Measurements from ENCODE around the gene SPATA21. TPM values are rescaled to one million over a fixed set of nuclear protein-coding genes. Genes with fewer than 3 reads are reported as not detected.
A peak's percentile ranks its signal among the peaks of the same experiment; 100 is the strongest.

The SPATA21 gene
- total and polyA plus RNA-seq, 10 of the 15 experiments (the other 5 are each of a cell fraction or from before 2014, with no cell fraction given), result 0.05 to 1.1 (median 0.24) TPM; not detected in 1

- TF ChIP-seq, protein P1, sequence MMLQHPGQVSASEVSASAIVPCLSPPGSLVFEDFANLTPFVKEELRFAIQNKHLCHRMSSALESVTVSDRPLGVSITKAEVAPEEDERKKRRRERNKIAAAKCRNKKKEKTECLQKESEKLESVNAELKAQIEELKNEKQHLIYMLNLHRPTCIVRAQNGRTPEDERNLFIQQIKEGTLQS (IDR thresholded peaks at IDR 0.05; ENCODE audit: borderline replicate concordance, extremely low read depth, low read depth, low read length), result no peak
- TF ChIP-seq TBL1XR1 (IDR thresholded peaks at IDR 0.05; ENCODE audit: low read depth, low read length) (peak; percentile 86), FOXM1 (IDR thresholded peaks at IDR 0.05; ENCODE audit: low read depth, low read length) (peak; percentile 68), CBFB (IDR thresholded peaks at IDR 0.05; ENCODE audit: low read depth) (peak; percentile 62; the same call in 1 of the 2 replicates), STAT3 (IDR thresholded peaks at IDR 0.05; ENCODE audit: low read depth, low read length) (no peak), HDAC6 (IDR thresholded peaks at IDR 0.05; ENCODE audit: unreplicated experiment) (no peak), MXI1 (IDR thresholded peaks at IDR 0.05; ENCODE audit: low read depth, low read length) (peak; percentile 69), HSF1 (IDR thresholded peaks at IDR 0.05; ENCODE audit: low read depth, low read length) (no peak), BHLHE40 (IDR thresholded peaks at IDR 0.05; ENCODE audit: borderline replicate concordance in 1 of 2, low read depth in 2 of 2, low read length in 1 of 2) (peak; percentile 76 to 82), POU2F2 (IDR thresholded peaks at IDR 0.05; ENCODE audit: borderline replicate concordance, low read depth, low read length) (peak; percentile 4; the same call in 1 of the 3 replicates), MLLT1 (IDR thresholded peaks at IDR 0.05) (peak; percentile 61; the same call in 1 of the 2 replicates), GABPA (IDR thresholded peaks at IDR 0.05; ENCODE audit: low read depth) (no peak), ETV6 (conservative IDR thresholded peaks at IDR 0.05 in 1 of 2, IDR thresholded peaks at IDR 0.05 in 1 of 2; ENCODE audit: borderline replicate concordance in 1 of 2, low read depth in 1 of 2) (peak in 1 of 2 experiments; percentile 90; a peak in 2 of 4 replicates), LARP7 (IDR thresholded peaks at IDR 0.05) (0 out of 2 replicates have a peak, but pooled peaks have one; percentile 44), E2F4 (IDR thresholded peaks at IDR 0.05; ENCODE audit: low read depth, low read length) (0 out of 2 replicates have a peak, but pooled peaks have one; percentile 13), ZNF24 (IDR thresholded peaks at IDR 0.05) (no peak), RUNX3 (IDR thresholded peaks at IDR 0.05; ENCODE audit: low read length) (peak; percentile 90)
- TF ChIP-seq, protein P2, sequence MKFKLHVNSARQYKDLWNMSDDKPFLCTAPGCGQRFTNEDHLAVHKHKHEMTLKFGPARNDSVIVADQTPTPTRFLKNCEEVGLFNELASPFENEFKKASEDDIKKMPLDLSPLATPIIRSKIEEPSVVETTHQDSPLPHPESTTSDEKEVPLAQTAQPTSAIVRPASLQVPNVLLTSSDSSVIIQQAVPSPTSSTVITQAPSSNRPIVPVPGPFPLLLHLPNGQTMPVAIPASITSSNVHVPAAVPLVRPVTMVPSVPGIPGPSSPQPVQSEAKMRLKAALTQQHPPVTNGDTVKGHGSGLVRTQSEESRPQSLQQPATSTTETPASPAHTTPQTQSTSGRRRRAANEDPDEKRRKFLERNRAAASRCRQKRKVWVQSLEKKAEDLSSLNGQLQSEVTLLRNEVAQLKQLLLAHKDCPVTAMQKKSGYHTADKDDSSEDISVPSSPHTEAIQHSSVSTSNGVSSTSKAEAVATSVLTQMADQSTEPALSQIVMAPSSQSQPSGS (IDR thresholded peaks at IDR 0.05; ENCODE audit: low read length), result peak; percentile 51; the same call in 1 of the 2 replicates
- TF ChIP-seq, protein P3, sequence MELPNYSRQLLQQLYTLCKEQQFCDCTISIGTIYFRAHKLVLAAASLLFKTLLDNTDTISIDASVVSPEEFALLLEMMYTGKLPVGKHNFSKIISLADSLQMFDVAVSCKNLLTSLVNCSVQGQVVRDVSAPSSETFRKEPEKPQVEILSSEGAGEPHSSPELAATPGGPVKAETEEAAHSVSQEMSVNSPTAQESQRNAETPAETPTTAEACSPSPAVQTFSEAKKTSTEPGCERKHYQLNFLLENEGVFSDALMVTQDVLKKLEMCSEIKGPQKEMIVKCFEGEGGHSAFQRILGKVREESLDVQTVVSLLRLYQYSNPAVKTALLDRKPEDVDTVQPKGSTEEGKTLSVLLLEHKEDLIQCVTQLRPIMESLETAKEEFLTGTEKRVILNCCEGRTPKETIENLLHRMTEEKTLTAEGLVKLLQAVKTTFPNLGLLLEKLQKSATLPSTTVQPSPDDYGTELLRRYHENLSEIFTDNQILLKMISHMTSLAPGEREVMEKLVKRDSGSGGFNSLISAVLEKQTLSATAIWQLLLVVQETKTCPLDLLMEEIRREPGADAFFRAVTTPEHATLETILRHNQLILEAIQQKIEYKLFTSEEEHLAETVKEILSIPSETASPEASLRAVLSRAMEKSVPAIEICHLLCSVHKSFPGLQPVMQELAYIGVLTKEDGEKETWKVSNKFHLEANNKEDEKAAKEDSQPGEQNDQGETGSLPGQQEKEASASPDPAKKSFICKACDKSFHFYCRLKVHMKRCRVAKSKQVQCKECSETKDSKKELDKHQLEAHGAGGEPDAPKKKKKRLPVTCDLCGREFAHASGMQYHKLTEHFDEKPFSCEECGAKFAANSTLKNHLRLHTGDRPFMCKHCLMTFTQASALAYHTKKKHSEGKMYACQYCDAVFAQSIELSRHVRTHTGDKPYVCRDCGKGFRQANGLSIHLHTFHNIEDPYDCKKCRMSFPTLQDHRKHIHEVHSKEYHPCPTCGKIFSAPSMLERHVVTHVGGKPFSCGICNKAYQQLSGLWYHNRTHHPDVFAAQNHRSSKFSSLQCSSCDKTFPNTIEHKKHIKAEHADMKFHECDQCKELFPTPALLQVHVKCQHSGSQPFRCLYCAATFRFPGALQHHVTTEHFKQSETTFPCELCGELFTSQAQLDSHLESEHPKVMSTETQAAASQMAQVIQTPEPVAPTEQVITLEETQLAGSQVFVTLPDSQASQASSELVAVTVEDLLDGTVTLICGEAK (IDR thresholded peaks at IDR 0.05; ENCODE audit: borderline replicate concordance), result no peak
Observed at GRCh38 chr1:16367258-16367967, 69.8 kb downstream of the SPATA21 start (continued).

Data from GM12878 (cell line).